Right cardiac atrium (tissue), 5 donors: Measurements from ENCODE around the gene ANKFY1. TPM values are rescaled to one million over a fixed set of nuclear protein-coding genes. Genes with fewer than 3 reads are reported as not detected.

Source experiments
- ATAC-seq, 2 donors: fragments of 200-7000 bp; cut with Tn5 transposase; one replicate each; pipeline versions ENCODE4 v1.8.0 to v1.9.1; 2020; ENCODE audit warnings: moderate library complexity in 2 of 2, mild to moderate bottlenecking in 1 of 2
- DNase-seq, 3 donors: peaks; one replicate each; pipeline ENCODE4 v3.0.0-alpha.2; 2020
- H3K27ac ChIP-seq: one replicate; pipeline ENCODE4 v1.5.1; 2013; ENCODE audit warnings: mild to moderate bottlenecking, low read length, control low read depth, moderate library complexity
- H3K27me3 ChIP-seq: one replicate; pipeline ENCODE4 v1.6.1; 2013; ENCODE audit not compliant: control insufficient read depth, insufficient read depth
- H3K4me1 ChIP-seq: one replicate; pipeline ENCODE4 v1.6.1; 2013; ENCODE audit warnings: low read length; ENCODE audit not compliant: control insufficient read depth, insufficient read depth
- H3K4me3 ChIP-seq: one replicate; pipeline ENCODE4 v1.5.1; 2013; ENCODE audit warnings: low read length, control low read depth
- H3K9me3 ChIP-seq: one replicate; pipeline ENCODE4 v1.6.1; 2013; ENCODE audit warnings: low read length; ENCODE audit not compliant: control insufficient read depth
- WGBS: extraction: QIAGEN DNeasy Blood & Tissue Kit; methylation state at CpG from one replicate; pipeline ENCODE4 v1.1.7; 2013; 5-methylcytosine and 5-hydroxymethylcytosine counted together
- intact Hi-C, 4 donors: fragments of 100-400 bp; cut with DNase I; formaldehyde crosslinking; loops; one replicate each; pipeline versions ENCODE4 v1.11.0 to v1.14.0; 2022 to 2023
- polyA plus RNA-seq: library from polyadenylated mRNA; stranded (reverse); fragments of 200-250 nt; gene quantifications from one replicate; pipeline ENCODE4 v1.2.3, GENCODE V29; 2013
- total RNA-seq, 4 donors: library from RNA; stranded (reverse); fragmentation: NEBNext Ultra II Directional; extraction: Animal tissue kit (Norgen Biotek cat#: 25700); gene quantifications; one replicate each; pipeline ENCODE4 v1.2.1, GENCODE V29; 2021
- donor health status: healthy with polysubstance abuse.
- donor health status: DM: no; HTN: yes; CAD: no.
- donor health status: DM: no; HTN: no; CAD: no.
- donor health status: DM: no; HTN: yes; CAD: no; lungs with severe emphysema.
- donor health status: DM: yes; HTN: yes; CAD: no.

Gene ANKFY1
- total and polyA plus RNA-seq, 5 donors: 8.6 to 27.1 (median 24.5) TPM

DNA sequence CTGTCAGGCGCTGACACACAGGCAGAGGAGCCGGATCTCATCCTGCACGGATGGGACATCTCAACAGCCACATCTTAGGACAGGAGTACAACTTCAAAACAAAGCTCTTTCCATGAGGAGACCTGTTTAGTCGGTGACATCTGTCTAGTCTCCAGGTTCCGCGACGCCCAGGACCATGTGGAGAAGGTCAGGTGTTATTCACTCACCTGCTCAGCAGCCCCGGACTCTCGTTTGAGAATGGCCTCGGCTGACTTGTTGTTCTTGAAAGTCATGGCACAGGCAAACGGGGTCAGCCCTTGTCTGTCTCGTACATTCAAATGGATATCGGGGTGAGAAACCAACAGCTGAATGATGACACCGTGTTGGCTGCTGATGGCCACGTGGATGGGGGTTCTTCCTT, 85.1 kb downstream of the ANKFY1 start:
- no peak overlapping the region for H3K4me3 ChIP-seq
- no peaks in the 10 kb centered on the region for H3K9me3 ChIP-seq
- no peaks in the 10 kb centered on the region for H3K4me1 ChIP-seq
- 92% methylated on average over 15 of the region's 15 CpGs for WGBS
- ATAC-seq (no peak), DNase-seq (peak in 1 of 3 donors; percentile 33)
- intact Hi-C loops: no loop called here
- H3K27ac ChIP-seq: no peak overlapping the region
- H3K27me3 ChIP-seq: no peaks in the 10 kb centered on the region

DNA sequence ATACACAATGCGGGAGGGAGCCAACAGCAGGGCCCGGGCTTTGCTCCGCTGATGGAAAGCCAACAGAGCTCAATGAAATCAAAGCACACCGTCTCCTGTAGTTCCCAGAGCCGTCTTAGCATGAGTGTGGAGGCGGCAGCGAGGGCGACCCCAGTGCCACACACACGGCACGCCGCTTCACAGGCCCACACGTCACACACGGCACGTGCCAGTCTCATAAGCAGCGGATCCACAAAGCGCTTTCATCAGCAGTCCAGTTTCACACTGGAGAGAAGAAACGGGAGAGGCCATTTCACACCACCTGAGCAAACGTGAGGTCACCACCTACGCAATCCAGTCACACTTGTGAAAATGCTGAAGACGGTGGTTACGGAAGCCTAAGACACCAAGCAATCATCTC, 86.0 kb downstream of the ANKFY1 start:
- intact Hi-C loops: no loop called here
- Histone ChIP-seq H3K4me1 (no peaks in the 10 kb centered on the region), H3K27ac (no peak overlapping the region), H3K27me3 (no peaks in the 10 kb centered on the region), H3K4me3 (no peak overlapping the region), H3K9me3 (no peaks in the 10 kb centered on the region)
- peak in 1 of 3 donors; percentile 25 for DNase-seq
- no peak for ATAC-seq
- 95% methylated on average over 21 of the region's 21 CpGs for WGBS

DNA sequence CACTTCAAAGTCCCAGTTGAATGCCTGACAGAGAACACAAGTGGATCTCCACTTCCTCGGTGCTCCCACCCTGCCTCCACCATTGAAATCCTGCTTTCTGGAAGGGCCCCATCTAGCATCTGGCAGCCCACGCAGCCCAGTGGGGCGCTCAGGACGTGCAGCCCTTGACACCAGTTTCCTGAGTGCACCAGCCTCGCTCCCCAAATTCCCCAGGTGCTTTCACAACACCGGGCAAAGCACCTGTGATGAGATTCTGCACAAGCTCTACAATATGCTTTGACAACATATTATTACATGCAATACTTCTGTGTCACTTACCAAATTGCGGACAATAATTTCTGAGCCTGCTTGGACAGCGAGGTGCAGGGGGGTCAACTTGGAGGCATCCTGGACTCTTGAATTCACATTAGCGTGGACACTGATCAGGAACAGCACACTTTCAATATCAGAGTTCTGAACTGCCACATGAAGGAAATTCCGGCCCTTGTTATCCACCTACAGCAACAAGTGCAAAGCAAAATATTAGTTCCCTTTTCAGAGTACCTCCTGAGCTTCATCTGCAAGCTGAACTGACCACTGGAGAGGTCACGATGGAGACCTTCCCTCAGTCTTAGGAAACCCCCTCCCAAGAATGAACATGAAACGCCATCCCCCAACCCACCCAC, 86.8 kb downstream of the ANKFY1 start:
- no peaks in the 10 kb centered on the region for H3K27me3 ChIP-seq
- H3K9me3 ChIP-seq: no peaks in the 10 kb centered on the region
- ATAC-seq (no peak), DNase-seq (peak in 1 of 3 donors; percentile 28)
- H3K27ac ChIP-seq: no peak overlapping the region
- H3K4me1 ChIP-seq: no peaks in the 10 kb centered on the region
- intact Hi-C loops: no loop called here
- no peak overlapping the region for H3K4me3 ChIP-seq
- 88% methylated on average over 12 of the region's 12 CpGs for WGBS

DNA sequence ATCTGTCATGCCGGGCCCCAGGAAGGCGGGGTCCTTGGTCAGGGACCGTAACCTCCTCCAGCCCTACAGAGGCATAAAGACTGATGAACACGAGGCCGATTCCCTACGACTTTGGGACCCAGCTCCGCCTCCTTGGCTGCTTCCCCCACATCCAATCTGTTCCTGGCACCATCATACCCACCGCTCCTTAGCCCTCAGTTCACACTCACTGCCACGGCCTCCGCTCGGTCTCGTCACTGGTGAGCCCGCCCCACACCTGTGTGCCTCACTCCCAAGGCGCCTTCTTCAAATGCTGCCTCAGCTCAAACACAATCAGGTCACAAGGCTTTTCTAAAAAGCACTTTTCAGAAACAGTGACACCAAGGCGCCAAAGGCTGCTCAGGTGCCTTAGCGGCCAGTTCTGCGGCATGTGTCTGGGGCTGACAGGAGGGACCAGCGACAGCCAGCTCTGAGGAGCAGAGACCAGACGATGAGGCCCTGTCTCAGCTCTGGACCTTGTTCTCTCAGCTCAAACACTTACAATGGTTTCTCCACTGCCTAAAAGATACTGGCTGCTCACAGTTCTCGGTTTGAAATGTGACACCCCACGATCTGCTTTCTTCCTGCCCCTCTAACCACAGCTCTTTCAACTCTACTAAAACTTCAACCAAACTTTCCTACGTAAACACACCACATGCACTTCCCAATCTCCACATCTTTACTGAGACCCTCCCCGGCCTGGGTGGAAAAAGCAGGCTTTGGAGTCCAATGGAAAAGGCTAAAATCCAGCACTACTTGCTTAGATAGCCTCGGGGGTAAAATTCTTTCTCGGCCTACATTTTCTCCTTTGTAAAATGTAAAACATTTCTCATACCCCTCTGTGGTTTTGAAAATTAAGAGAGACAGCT, 87.6 kb downstream of the ANKFY1 start:
- H3K27ac ChIP-seq: no peak overlapping the region
- H3K4me1 ChIP-seq: no peaks in the 10 kb centered on the region
- no peaks in the 10 kb centered on the region for H3K27me3 ChIP-seq
- DNase-seq: peak in 1 of 3 donors; percentile 30
- WGBS: 83% methylated on average over 25 of the region's 25 CpGs
- no peak overlapping the region for H3K4me3 ChIP-seq
- ATAC-seq: no peak
- no peaks in the 10 kb centered on the region for H3K9me3 ChIP-seq
- intact Hi-C loops: no loop called here

DNA sequence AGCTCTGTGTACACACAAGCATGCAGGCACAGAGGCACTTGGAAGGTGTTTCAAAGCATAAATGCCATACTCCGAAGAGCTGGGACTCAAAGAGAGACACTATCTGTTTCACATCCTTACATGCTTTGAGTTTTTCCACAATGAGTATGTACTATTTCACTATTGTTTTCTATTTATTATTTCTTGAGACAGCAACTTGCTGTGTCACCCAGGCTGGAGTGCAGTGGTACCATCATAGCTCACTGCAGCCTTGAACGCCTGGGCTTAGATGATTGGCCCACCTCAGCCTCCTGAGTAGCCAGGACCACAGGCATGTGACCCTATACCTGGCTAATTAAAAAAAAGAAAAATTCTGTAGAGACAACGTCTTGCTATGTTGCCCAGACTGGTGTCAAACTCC, 89.2 kb downstream of the ANKFY1 start:
- Histone ChIP-seq H3K27me3 (no peaks in the 10 kb centered on the region), H3K27ac (no peak overlapping the region), H3K9me3 (no peaks in the 10 kb centered on the region), H3K4me3 (no peak overlapping the region), H3K4me1 (no peaks in the 10 kb centered on the region)
- peak in 1 of 3 donors; percentile 18 for DNase-seq
- no peak for ATAC-seq
- intact Hi-C loops: no loop called here
- WGBS: 92% methylated on average over 3 of the region's 3 CpGs

DNA sequence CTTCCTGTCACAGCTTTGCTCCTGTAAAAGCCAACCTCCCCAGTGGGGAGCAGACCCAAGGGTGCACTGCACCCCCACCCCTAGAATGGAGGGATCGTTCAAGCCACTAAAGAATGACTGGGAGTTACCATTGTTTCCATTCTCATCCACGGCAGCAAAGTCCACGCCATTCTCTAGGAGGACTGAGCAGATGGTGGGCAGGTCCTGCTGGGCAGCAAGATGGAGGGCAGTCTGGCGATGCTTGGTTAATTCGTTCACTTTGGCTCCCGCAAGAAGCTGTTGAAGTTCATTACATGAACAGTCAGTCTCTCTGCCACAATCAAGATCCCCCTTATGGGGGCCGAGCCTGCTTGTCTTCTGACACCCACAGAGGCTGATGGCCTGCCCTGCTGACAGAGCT, 90.0 kb downstream of the ANKFY1 start:
- Histone ChIP-seq H3K4me3 (no peak overlapping the region), H3K4me1 (no peaks in the 10 kb centered on the region), H3K9me3 (no peaks in the 10 kb centered on the region), H3K27ac (no peak overlapping the region), H3K27me3 (no peaks in the 10 kb centered on the region)
- ATAC-seq (no peak), DNase-seq (peak in 2 of 3 donors; percentile 6 to 14)
- intact Hi-C loops: no loop called here
- 92% methylated on average over 7 of the region's 7 CpGs for WGBS

DNA sequence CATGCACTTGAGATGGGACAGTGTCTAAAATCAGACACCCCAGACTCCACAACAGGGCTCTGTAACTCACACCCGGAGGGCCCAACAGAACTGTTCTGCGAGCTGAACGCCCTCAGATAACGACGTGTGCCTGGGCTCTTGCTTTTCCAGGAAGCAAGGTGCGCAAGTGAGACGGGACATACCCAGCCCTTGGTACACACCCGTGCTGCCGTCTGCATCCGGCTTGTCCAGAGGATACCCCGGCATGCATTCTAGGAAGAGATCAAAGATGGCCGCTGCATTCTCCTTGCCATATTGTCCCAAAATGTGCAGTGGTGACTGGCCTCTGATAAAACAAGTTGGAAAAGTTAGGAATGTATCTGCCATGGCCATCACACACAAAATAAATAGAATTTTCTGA, 91.4 kb downstream of the ANKFY1 start:
- DNase-seq: peak in 1 of 3 donors; percentile 3
- H3K27me3 ChIP-seq: no peaks in the 10 kb centered on the region
- H3K9me3 ChIP-seq: no peaks in the 10 kb centered on the region
- 92% methylated on average over 12 of the region's 12 CpGs for WGBS
- intact Hi-C loops: no loop called here
- H3K4me1 ChIP-seq: no peaks in the 10 kb centered on the region
- H3K27ac ChIP-seq: no peak overlapping the region
- ATAC-seq: no peak
- H3K4me3 ChIP-seq: no peak overlapping the region

DNA sequence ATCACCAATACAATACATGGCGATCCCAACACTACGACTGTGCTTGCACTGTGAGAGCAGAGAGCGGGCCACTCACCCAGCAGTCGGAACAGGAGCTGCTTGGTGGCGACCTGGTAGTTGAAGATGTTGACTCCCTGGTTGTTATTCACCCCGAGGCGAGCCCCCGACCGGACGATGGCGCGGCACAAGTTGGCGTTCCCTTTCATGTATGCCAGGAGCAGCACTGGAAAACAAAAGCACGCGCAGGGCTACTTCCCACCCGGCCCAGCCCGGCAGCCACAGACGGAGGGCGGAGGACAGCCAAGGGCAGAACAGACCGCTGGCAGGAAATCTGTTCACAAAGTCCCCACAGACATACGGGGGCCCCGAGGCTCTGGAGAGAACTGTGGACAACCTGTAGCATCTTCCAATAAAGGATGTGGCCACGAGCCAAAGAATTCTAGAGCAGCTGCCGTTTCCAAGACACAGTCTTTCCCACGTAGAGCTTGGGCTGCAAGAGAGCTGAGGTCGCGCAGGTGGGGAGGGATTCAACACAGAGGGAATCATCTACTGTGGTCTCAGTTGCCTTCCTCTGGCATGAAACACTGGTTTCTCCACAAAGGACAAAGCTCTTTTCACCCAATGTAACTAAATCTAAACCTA, 93.0 kb downstream of the ANKFY1 start:
- intact Hi-C loops: no loop called here
- 91% methylated on average over 27 of the region's 27 CpGs for WGBS
- peak in 2 of 3 donors; percentile 47 for DNase-seq

DNA sequence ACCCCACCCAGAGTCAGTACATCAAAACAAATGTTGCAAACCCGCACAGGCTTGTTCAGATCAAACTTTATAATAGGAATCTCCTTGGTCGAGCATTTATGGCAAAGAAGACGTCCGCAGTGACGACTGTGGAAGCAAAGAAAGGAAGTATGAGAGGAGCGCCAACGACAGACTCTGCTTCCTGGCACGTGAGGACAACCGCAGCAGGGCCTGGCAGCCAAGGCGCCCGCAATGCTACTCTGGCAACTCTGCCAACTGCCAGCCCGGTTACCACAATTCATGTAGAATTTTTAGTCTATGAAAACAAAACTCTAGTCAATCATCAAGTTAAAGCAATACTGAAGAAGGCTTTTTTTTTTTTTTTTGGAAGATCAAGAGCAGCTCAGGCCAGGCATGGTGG, 96.0 kb downstream of the ANKFY1 start:
- H3K27me3 ChIP-seq: no peaks in the 10 kb centered on the region
- 82% methylated on average over 12 of the region's 12 CpGs for WGBS

More for the DNA sequence above, 93.0 kb downstream of the ANKFY1 start:
- ATAC-seq: no peak
- H3K27me3 ChIP-seq: no peaks in the 10 kb centered on the region
- no peak overlapping the region for H3K27ac ChIP-seq
- no peak overlapping the region for H3K4me3 ChIP-seq
- no peaks in the 10 kb centered on the region for H3K4me1 ChIP-seq
- H3K9me3 ChIP-seq: no peaks in the 10 kb centered on the region

DNA sequence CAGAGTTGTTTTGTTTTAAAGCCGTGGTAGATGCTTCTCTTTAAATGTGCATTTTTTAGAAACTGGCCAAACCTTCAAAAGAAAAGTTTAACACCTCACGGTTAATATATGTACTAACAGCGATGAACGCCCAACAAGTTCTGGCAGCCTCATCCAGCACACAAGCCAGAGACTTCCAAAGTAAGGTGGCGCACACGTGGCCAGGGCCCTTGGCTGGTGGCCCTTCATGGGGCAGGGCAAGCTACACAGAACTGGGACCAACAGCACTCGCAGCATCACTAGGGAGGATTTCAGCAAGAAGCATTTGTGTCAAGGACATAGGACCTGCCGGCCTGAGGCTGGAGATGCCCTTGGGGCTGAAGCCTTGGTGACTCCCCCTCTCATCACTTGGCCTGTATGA, 97.4 kb downstream of the ANKFY1 start:
- H3K4me3 ChIP-seq: no peak overlapping the region
- DNase-seq (peak in 1 of 3 donors; percentile 13), ATAC-seq (no peak)
- H3K9me3 ChIP-seq: no peaks in the 10 kb centered on the region
- H3K4me1 ChIP-seq: peaks cover 9% of the 10 kb centered on the region
- WGBS: 91% methylated on average over 8 of the region's 8 CpGs
- intact Hi-C loops: no loop called here
- no peak overlapping the region for H3K27ac ChIP-seq
- no peaks in the 10 kb centered on the region for H3K27me3 ChIP-seq

More for the DNA sequence above, 96.0 kb downstream of the ANKFY1 start:
- Histone ChIP-seq H3K9me3 (no peaks in the 10 kb centered on the region), H3K4me3 (no peak overlapping the region), H3K4me1 (peaks cover under 1% of the 10 kb centered on the region), H3K27ac (no peak overlapping the region)
- ATAC-seq (no peak), DNase-seq (peak in 1 of 3 donors; percentile 58)
- intact Hi-C loops: no loop called here
